K562 (cell line): ENCODE results near the gene VPS11. TPM values are rescaled to one million over a fixed set of nuclear protein-coding genes. Genes with fewer than 3 reads are reported as not detected.

Experiments used
- ATF3 ChIP-seq, 2 experiments: fragments of 450-650 bp in 1 of 2; sonication (generic) in 1 of 2; formaldehyde crosslinking in 1 of 2; IDR thresholded peaks in 1 of 2; conservative IDR thresholded peaks in 1 of 2; 2 replicates each; pipeline versions ENCODE4 v1.6.1 to v1.8.1; 2016 to 2023; ENCODE audit warnings: mild to moderate bottlenecking in 2 of 2, moderate library complexity in 2 of 2, inconsistent platforms in 1 of 2, missing genetic modification reagents in 1 of 2
- BCLAF1 ChIP-seq, 2 experiments: fragments of 450-650 bp in 1 of 2; IDR thresholded peaks; 2 replicates each; pipeline ENCODE4 v1.6.1; 2011 to 2017; ENCODE audit warnings: low read depth in 2 of 2, antibody characterized with exemption in 1 of 2, borderline replicate concordance in 1 of 2, low read length in 1 of 2, mild to moderate bottlenecking in 1 of 2, mixed read lengths in 1 of 2; ENCODE audit not compliant: control insufficient read depth in 1 of 2
- GATA2 ChIP-seq: sonication (generic); formaldehyde crosslinking; IDR thresholded peaks from 2 replicates; pipeline ENCODE4 v1.4.0; 2020; ENCODE audit warnings: mild to moderate bottlenecking, missing genetic modification reagents
- GMEB1 ChIP-seq: fragments of 250-450 bp; sonication (Bioruptor Pico); IDR thresholded peaks from 2 replicates; pipeline ENCODE4 v1.4.0; 2020; ENCODE audit warnings: mild to moderate bottlenecking
- KDM1A ChIP-seq, 2 experiments: fragments of 450-650 bp; IDR thresholded peaks; 2 replicates each; pipeline ENCODE4 v1.6.1; 2016; ENCODE audit warnings: mild to moderate bottlenecking in 2 of 2
- MCM7 ChIP-seq, 2 experiments: fragments of 450-650 bp; IDR thresholded peaks; 2 replicates each; pipeline ENCODE4 v1.6.1; 2016 to 2018
- MTA3 ChIP-seq: fragments of 450-650 bp; formaldehyde crosslinking; IDR thresholded peaks from 2 replicates; pipeline ENCODE4 v1.6.1; 2017; ENCODE audit warnings: mild to moderate bottlenecking, borderline replicate concordance
- MXI1 ChIP-seq: IDR thresholded peaks from 2 replicates; pipeline ENCODE4 v1.6.1; 2011; ENCODE audit warnings: low read depth, mild to moderate bottlenecking, improper control_type of control experiment, low read length
- NCOA6 ChIP-seq: fragments of 450-650 bp; IDR thresholded peaks from 2 replicates; pipeline ENCODE4 v1.6.1; 2017; ENCODE audit warnings: mild to moderate bottlenecking
- SIN3A ChIP-seq, 2 experiments: fragments of 150-350 bp in 1 of 2; IDR thresholded peaks; 2 replicates each; pipeline ENCODE4 v1.6.1; 2011 to 2016; ENCODE audit warnings: borderline replicate concordance in 2 of 2, low read depth in 2 of 2, low read length in 2 of 2, mild to moderate bottlenecking in 2 of 2, moderate library complexity in 2 of 2; ENCODE audit not compliant: control insufficient read depth in 1 of 2
- STAG1 ChIP-seq: sonication (generic); formaldehyde crosslinking; IDR thresholded peaks from 2 replicates; pipeline ENCODE4 v1.5.0; 2020; ENCODE audit warnings: missing genetic modification reagents, borderline replicate concordance
- YBX1 ChIP-seq: fragments of 450-650 bp; IDR thresholded peaks from 2 replicates; pipeline ENCODE4 v1.7.1; 2016; ENCODE audit warnings: mild to moderate bottlenecking
- ZNF146 ChIP-seq: IDR thresholded peaks from one replicate; pipeline ENCODE4 v1.6.1; 2018; ENCODE audit warnings: missing compliant biosample characterization; ENCODE audit not compliant: unreplicated experiment
- ZNF277 ChIP-seq: fragments of 250-450 bp; sonication (Bioruptor Pico); IDR thresholded peaks from 2 replicates; pipeline ENCODE4 v1.8.0; 2022; ENCODE audit warnings: inconsistent platforms, mild to moderate bottlenecking, moderate library complexity, borderline replicate concordance
- ZNF445 ChIP-seq: fragments of 250-450 bp; sonication (Bioruptor Pico); IDR thresholded peaks from 2 replicates; pipeline ENCODE4 v1.4.0; 2020; ENCODE audit warnings: low read depth, mild to moderate bottlenecking, moderate library complexity
- ZNF655 ChIP-seq: fragments of 250-450 bp; sonication (Bioruptor Pico); IDR thresholded peaks from 2 replicates; pipeline ENCODE4 v1.5.0; 2021
- ZNF778 ChIP-seq: fragments of 450-650 bp; formaldehyde crosslinking; IDR thresholded peaks from 2 replicates; pipeline ENCODE4 v1.4.0; 2020; ENCODE audit warnings: mild to moderate bottlenecking, moderate library complexity
- ZNF785 ChIP-seq: fragments of 250-450 bp; sonication (Bioruptor Pico); IDR thresholded peaks from 2 replicates; pipeline ENCODE4 v1.4.0; 2020; ENCODE audit warnings: mild to moderate bottlenecking
- polyA plus RNA-seq, 8 experiments: library from polyadenylated mRNA; depleted of rRNA in 4 of 8; stranded (reverse) in 5 of 8; unstranded in 3 of 8; fragments of >200 nt; fragmentation: Nextera tagmentation in 2 of 8; fragmentation: Illumina TruSeq in 1 of 8; extraction: Ambion mirVana in 2 of 8; extraction: Trizol in 1 of 8; gene quantifications; 2 replicates each; pipeline versions ENCODE4 v1.2.1 to v1.2.3, GENCODE V29; 2011 to 2014; ENCODE audit warnings: inconsistent platforms in 1 of 8, missing spikeins in 1 of 8
- total RNA-seq, 7 experiments: library from RNA; depleted of rRNA in 6 of 7; stranded (reverse); fragments of >200 nt in 6 of 7; fragmentation: Illumina TruSeq in 2 of 7; extraction: Trizol in 2 of 7; gene quantifications; 2 replicates each; pipeline versions ENCODE4 v1.2.1 to v1.2.3, GENCODE V29; 2011 to 2021; ENCODE audit warnings: low replicate concordance in 1 of 7

VPS11 gene
- total and polyA plus RNA-seq, 9 of the 15 experiments (the other 6 are each of a cell fraction or from before 2014, with no cell fraction given), result 14.1 to 35.5 (median 27.5) TPM

DNA sequence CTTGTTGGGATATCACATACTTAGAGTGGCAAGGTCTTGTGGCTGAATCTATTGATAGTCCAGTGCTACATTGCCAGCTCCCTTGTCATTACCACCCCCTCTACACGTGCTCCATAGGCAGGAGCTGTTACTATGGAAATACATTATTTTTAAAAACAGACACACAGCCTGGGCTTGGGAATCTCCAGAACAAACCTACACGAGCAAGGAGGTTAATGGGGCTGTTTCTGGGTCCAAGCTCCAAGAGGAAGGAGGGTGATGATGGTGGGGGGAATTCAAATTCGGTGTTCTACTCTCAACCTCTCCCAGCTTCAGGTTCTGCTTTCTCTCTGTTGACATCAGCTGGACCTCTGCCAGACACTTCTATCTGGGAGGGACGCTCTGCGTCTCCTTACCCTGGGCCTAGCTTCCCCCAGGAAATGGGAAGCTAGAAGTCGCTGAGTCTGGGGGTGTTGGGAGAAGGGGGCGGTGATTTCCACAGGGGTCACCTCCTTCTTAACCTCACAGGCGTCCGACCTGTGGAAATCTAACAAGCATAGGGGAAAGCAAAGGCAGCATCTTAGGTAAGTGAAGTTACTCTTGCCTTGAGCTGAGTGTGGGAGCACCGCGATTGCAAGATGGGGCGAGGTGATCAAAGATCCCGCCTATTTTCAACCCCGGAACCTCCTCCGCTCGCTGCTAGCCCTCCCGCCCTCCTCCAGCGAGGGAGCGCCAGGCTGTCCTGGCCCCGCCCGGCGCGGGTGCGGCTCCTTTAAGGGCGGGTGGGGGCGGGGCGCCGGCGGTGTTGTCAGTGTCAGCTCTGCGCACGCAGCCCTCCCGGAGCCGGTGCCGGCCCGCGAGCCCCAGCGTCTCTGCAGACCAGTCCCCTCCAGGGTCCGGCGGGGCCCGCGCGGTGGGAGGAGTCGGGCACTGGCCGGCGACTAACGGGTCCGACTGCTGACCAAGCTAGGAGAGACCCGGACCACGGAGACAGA lies 39.2 kb downstream of the VPS11 start, which contains the start of gene C2CD2L (continued):
- TF ChIP-seq ATF3 (IDR thresholded peaks at IDR 0.05), result no peak
- no peak for TF ChIP-seq ATF3 (CRISPR knock-in tag; conservative IDR thresholded peaks at IDR 0.05)
- TF ChIP-seq ZNF445 (CRISPR knock-in tag), result no peak
- TF ChIP-seq YBX1, result no peak
- TF ChIP-seq ZNF778 (CRISPR knock-in tag), result no peak
- TF ChIP-seq GATA2 (CRISPR knock-in tag), result no peak
- TF ChIP-seq SIN3A (IDR thresholded peaks at IDR 0.05; ENCODE audit: borderline replicate concordance in 2 of 2, control insufficient read depth in 1 of 2, low read depth in 2 of 2, low read length in 2 of 2), result peak in 1 of 2 experiments; percentile 74; a peak in 3 of 4 replicates
- no peak for TF ChIP-seq ZNF277 (CRISPR knock-in tag)
- TF ChIP-seq ZNF146, result no peak
- TF ChIP-seq KDM1A (IDR thresholded peaks at IDR 0.05), result no peak
- no peak for TF ChIP-seq STAG1
- no peak for TF ChIP-seq ZNF785 (CRISPR knock-in tag)
- no peak for TF ChIP-seq ZNF655 (CRISPR knock-in tag)
- no peak for TF ChIP-seq NCOA6
- no peak; the same call in 1 of the 2 replicates for TF ChIP-seq MXI1
- TF ChIP-seq GMEB1, result no peak
- TF ChIP-seq BCLAF1 (IDR thresholded peaks at IDR 0.05; ENCODE audit: borderline replicate concordance in 1 of 2, control insufficient read depth in 1 of 2, low read depth in 2 of 2, low read length in 1 of 2), result no peak
- peak; percentile 47; the same call in 1 of the 2 replicates for TF ChIP-seq MTA3
- no peak for TF ChIP-seq MCM7 (IDR thresholded peaks at IDR 0.05)
